ENCODE data around the gene NPFFR1.
"Not testable (repeated sequence)": the region's sequence is repeated elsewhere in the genome, so short reads cannot be mapped to it uniquely, and the experiment has no call there.

Gene NPFFR1

GRCh38 chr10:70222811-70223447, 60.9 kb downstream of the NPFFR1 start:
- DNase-seq = not testable (repeated sequence)

- DNase-seq = no peak
Measured at GRCh38 chr10:70222340-70222794, 61.4 kb downstream of the NPFFR1 start.

- no peak for DNase-seq
Measured at GRCh38 chr10:70221030-70221429, 62.8 kb downstream of the NPFFR1 start.

- DNase-seq = no peak
Measured at GRCh38 chr10:70212879-70213278, 70.9 kb downstream of the NPFFR1 start.

- DNase-seq = no peak
Measured at GRCh38 chr10:70212277-70212676, 71.5 kb downstream of the NPFFR1 start.

- no peak for DNase-seq
Measured at GRCh38 chr10:70206762-70207161, 77.0 kb downstream of the NPFFR1 start.

GRCh38 chr10:70201105-70201504, 82.7 kb downstream of the NPFFR1 start:
- no peak for DNase-seq

GRCh38 chr10:70198696-70199466, 84.9 kb downstream of the NPFFR1 start:
- no peak for DNase-seq

Measured in inflammatory macrophage (primary cell).